ENCODE measurements around the gene TNFRSF8.

DNA sequence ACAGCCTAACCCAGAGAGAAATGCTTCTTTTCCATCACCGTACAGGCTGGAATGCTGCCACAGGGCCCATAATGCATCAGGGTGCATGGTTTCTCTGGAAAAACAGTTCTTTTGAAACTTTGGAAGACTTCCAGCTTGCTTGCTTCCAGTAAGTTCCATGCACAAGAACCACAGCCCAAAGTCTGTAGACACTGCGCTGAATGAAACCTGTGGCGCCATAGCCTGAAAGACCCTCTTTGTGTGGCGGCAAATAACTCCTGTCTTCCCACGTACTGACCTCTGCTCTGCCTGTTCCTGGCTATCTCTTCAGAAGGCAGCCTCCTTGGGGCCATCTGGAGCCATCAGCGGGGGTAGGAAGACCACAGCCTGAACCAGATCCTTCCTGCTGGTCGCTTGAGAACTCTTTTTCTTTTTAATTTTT lies 28.7 kb upstream of the TNFRSF8 start:
- TF ChIP-seq, protein P1, sequence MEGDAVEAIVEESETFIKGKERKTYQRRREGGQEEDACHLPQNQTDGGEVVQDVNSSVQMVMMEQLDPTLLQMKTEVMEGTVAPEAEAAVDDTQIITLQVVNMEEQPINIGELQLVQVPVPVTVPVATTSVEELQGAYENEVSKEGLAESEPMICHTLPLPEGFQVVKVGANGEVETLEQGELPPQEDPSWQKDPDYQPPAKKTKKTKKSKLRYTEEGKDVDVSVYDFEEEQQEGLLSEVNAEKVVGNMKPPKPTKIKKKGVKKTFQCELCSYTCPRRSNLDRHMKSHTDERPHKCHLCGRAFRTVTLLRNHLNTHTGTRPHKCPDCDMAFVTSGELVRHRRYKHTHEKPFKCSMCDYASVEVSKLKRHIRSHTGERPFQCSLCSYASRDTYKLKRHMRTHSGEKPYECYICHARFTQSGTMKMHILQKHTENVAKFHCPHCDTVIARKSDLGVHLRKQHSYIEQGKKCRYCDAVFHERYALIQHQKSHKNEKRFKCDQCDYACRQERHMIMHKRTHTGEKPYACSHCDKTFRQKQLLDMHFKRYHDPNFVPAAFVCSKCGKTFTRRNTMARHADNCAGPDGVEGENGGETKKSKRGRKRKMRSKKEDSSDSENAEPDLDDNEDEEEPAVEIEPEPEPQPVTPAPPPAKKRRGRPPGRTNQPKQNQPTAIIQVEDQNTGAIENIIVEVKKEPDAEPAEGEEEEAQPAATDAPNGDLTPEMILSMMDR (IDR thresholded peaks at IDR 0.05; ENCODE audit: low read length): no peak
- TF ChIP-seq EZH2 (IDR thresholded peaks at IDR 0.05; ENCODE audit: borderline replicate concordance, low read length): no peak
